K562 (cell line): ENCODE measurements around the gene SH3BGRL2. TPM values are rescaled to one million over a fixed set of nuclear protein-coding genes. Genes with fewer than 3 reads are reported as not detected.

Experiments used
- CSDE1 ChIP-seq, 2 experiments: fragments of 450-650 bp; IDR thresholded peaks; 2 replicates each; pipeline ENCODE4 v1.6.1; 2016; ENCODE audit warnings: mild to moderate bottlenecking in 1 of 2
- GTF2F1 ChIP-seq: IDR thresholded peaks from 2 replicates; pipeline ENCODE4 v1.6.1; 2011; ENCODE audit warnings: low read depth, low read length, improper control_type of control experiment
- HDAC1 ChIP-seq, 2 experiments: fragments of 450-650 bp; IDR thresholded peaks; 2 replicates each; pipeline ENCODE4 v1.6.1; 2016 to 2017; ENCODE audit warnings: inconsistent platforms in 1 of 2, mild to moderate bottlenecking in 1 of 2, moderate library complexity in 1 of 2
- KDM5B ChIP-seq: fragments of 200-600 bp; sonication (generic); IDR thresholded peaks from 2 replicates; pipeline ENCODE4 v1.6.1; 2012; ENCODE audit warnings: low read depth, mild to moderate bottlenecking, moderate library complexity, low read length, control low read depth, inconsistent platforms; ENCODE audit not compliant: insufficient replicate concordance
- NR3C1 ChIP-seq: sonication (generic); formaldehyde crosslinking; IDR thresholded peaks from 2 replicates; pipeline ENCODE4 v1.8.1; 2022; ENCODE audit warnings: missing genetic modification reagents
- PHF20 ChIP-seq: fragments of 450-650 bp; IDR thresholded peaks from 2 replicates; pipeline ENCODE4 v1.6.1; 2018; ENCODE audit not compliant: partially characterized antibody
- SAP30 ChIP-seq: fragments of 200-600 bp; sonication (generic); IDR thresholded peaks from 2 replicates; pipeline ENCODE4 v1.6.1; 2012; ENCODE audit warnings: borderline replicate concordance, low read depth, mild to moderate bottlenecking, moderate library complexity, low read length, control low read depth, inconsistent platforms; ENCODE audit not compliant: insufficient read depth, poor library complexity, severe bottlenecking
- STAG1 ChIP-seq: sonication (generic); formaldehyde crosslinking; IDR thresholded peaks from 2 replicates; pipeline ENCODE4 v1.5.0; 2020; ENCODE audit warnings: missing genetic modification reagents, borderline replicate concordance
- TEAD1 ChIP-seq, 2 experiments: fragments of 450-650 bp in 1 of 2; sonication (generic) in 1 of 2; formaldehyde crosslinking; IDR thresholded peaks; 2 replicates each; pipeline versions ENCODE4 v1.4.0 to v1.8.0; 2020 to 2022; ENCODE audit warnings: mild to moderate bottlenecking in 2 of 2, missing genetic modification reagents in 1 of 2
- XRCC4 ChIP-seq: IDR thresholded peaks from one replicate; pipeline ENCODE4 v1.6.1; 2011; ENCODE audit not compliant: insufficient read depth, insufficient read length; ENCODE audit errors: extremely low read depth
- ZBTB11 ChIP-seq, 3 experiments: fragments of 200-800 bp in 1 of 3; fragments of 250-450 bp in 1 of 3; fragments of 450-650 bp in 1 of 3; sonication (Bioruptor Pico) in 1 of 3; sonication (Bioruptor generic) in 1 of 3; formaldehyde crosslinking in 1 of 3; IDR thresholded peaks; 2 replicates each; pipeline versions ENCODE4 v1.6.1 to v1.8.0; 2016 to 2022; ENCODE audit warnings: mild to moderate bottlenecking in 2 of 3, missing genetic modification characterization in 2 of 3, missing compliant biosample characterization in 1 of 3, moderate library complexity in 1 of 3
- ZNF175 ChIP-seq: fragments of 200-800 bp; sonication (Bioruptor generic); IDR thresholded peaks from 2 replicates; pipeline ENCODE4 v1.6.1; 2016; ENCODE audit warnings: low read depth, mild to moderate bottlenecking, missing genetic modification characterization, missing compliant biosample characterization
- ZNF347 ChIP-seq: fragments of 450-650 bp; formaldehyde crosslinking; IDR thresholded peaks from 2 replicates; pipeline ENCODE4 v1.4.0; 2020; ENCODE audit warnings: low read depth, mild to moderate bottlenecking, moderate library complexity
- polyA plus RNA-seq, 8 experiments: library from polyadenylated mRNA; depleted of rRNA in 4 of 8; stranded (reverse) in 5 of 8; unstranded in 3 of 8; fragments of >200 nt; fragmentation: Nextera tagmentation in 2 of 8; fragmentation: Illumina TruSeq in 1 of 8; extraction: Ambion mirVana in 2 of 8; extraction: Trizol in 1 of 8; gene quantifications; 2 replicates each; pipeline versions ENCODE4 v1.2.1 to v1.2.3, GENCODE V29; 2011 to 2014; ENCODE audit warnings: inconsistent platforms in 1 of 8, missing spikeins in 1 of 8
- total RNA-seq, 7 experiments: library from RNA; depleted of rRNA in 6 of 7; stranded (reverse); fragments of >200 nt in 6 of 7; fragmentation: Illumina TruSeq in 2 of 7; extraction: Trizol in 2 of 7; gene quantifications; 2 replicates each; pipeline versions ENCODE4 v1.2.1 to v1.2.3, GENCODE V29; 2011 to 2021; ENCODE audit warnings: low replicate concordance in 1 of 7
- TF ChIP-seq, protein P1 (sequence below): sonication (generic); formaldehyde crosslinking; IDR thresholded peaks from 2 replicates; pipeline ENCODE4 v1.8.1; 2023; ENCODE audit warnings: mild to moderate bottlenecking, missing genetic modification reagents
- TF ChIP-seq, protein P2 (sequence below), 3 experiments: fragments of 200-800 bp in 1 of 3; sonication (Bioruptor generic) in 1 of 3; sonication (generic) in 1 of 3; formaldehyde crosslinking in 1 of 3; IDR thresholded peaks; 2 replicates each; pipeline versions ENCODE4 v1.6.1 to v1.8.0; 2016 to 2022; ENCODE audit warnings: mild to moderate bottlenecking in 2 of 3, missing compliant biosample characterization in 2 of 3, missing genetic modification characterization in 2 of 3, missing genetic modification reagents in 1 of 3
- TF ChIP-seq, protein P3 (sequence below): IDR thresholded peaks from 2 replicates; pipeline ENCODE4 v1.6.1; 2011; ENCODE audit warnings: borderline replicate concordance, low read depth, mild to moderate bottlenecking, moderate library complexity, low read length; ENCODE audit not compliant: insufficient read depth, poor library complexity, severe bottlenecking

SH3BGRL2 gene
- total and polyA plus RNA-seq, 9 of the 15 experiments (the other 6 are each of a cell fraction or from before 2014, with no cell fraction given) = 4.4 to 12.1 (median 7.3) TPM

GRCh38 chr6:79630883-79631692 lies at the start of gene SH3BGRL2 (continued):
- TF ChIP-seq HDAC1 (IDR thresholded peaks at IDR 0.05) = peak in 1 of 2 experiments; percentile 71; a peak in 2 of 4 replicates
- TF ChIP-seq STAG1 (CRISPR knock-in tag) = no peak
- TF ChIP-seq SAP30 = no peak
- TF ChIP-seq, protein P1, sequence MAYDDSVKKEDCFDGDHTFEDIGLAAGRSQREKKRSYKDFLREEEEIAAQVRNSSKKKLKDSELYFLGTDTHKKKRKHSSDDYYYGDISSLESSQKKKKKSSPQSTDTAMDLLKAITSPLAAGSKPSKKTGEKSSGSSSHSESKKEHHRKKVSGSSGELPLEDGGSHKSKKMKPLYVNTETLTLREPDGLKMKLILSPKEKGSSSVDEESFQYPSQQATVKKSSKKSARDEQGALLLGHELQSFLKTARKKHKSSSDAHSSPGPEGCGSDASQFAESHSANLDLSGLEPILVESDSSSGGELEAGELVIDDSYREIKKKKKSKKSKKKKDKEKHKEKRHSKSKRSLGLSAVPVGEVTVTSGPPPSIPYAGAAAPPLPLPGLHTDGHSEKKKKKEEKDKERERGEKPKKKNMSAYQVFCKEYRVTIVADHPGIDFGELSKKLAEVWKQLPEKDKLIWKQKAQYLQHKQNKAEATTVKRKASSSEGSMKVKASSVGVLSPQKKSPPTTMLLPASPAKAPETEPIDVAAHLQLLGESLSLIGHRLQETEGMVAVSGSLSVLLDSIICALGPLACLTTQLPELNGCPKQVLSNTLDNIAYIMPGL (CRISPR knock-in tag) = no peak
- TF ChIP-seq, protein P2, sequence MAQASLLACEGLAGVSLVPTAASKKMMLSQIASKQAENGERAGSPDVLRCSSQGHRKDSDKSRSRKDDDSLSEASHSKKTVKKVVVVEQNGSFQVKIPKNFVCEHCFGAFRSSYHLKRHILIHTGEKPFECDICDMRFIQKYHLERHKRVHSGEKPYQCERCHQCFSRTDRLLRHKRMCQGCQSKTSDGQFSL (CRISPR knock-in tag; IDR thresholded peaks at IDR 0.05) = no peak
- TF ChIP-seq, protein P2 (tag; IDR thresholded peaks at IDR 0.05) = no peak
- TF ChIP-seq ZNF175 (CRISPR knock-in tag) = no peak
- TF ChIP-seq, protein P3, sequence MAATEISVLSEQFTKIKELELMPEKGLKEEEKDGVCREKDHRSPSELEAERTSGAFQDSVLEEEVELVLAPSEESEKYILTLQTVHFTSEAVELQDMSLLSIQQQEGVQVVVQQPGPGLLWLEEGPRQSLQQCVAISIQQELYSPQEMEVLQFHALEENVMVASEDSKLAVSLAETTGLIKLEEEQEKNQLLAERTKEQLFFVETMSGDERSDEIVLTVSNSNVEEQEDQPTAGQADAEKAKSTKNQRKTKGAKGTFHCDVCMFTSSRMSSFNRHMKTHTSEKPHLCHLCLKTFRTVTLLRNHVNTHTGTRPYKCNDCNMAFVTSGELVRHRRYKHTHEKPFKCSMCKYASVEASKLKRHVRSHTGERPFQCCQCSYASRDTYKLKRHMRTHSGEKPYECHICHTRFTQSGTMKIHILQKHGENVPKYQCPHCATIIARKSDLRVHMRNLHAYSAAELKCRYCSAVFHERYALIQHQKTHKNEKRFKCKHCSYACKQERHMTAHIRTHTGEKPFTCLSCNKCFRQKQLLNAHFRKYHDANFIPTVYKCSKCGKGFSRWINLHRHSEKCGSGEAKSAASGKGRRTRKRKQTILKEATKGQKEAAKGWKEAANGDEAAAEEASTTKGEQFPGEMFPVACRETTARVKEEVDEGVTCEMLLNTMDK = no peak
- peak in 1 of 2 experiments; percentile 60; a peak in 1 of 4 replicates for TF ChIP-seq TEAD1 (CRISPR knock-in tag; IDR thresholded peaks at IDR 0.05)
- TF ChIP-seq PHF20 = no peak
- TF ChIP-seq XRCC4 = no peak
- peak in 1 of 3 experiments; percentile 49; a peak in 1 of 6 replicates for TF ChIP-seq ZBTB11 (CRISPR knock-in tag; IDR thresholded peaks at IDR 0.05)
- TF ChIP-seq CSDE1 (IDR thresholded peaks at IDR 0.05) = no peak
- no peak for TF ChIP-seq ZNF347 (CRISPR knock-in tag)
- no peak for TF ChIP-seq NR3C1 (CRISPR knock-in tag)
- TF ChIP-seq GTF2F1 = no peak
- peak; percentile 55 for TF ChIP-seq KDM5B
